Mesendoderm (in vitro differentiated cells): ENCODE data around the gene TEX29.

Experiments
- DNase-seq: peaks from one replicate; pipeline ENCODE4 v3.0.0; 2013
- H2AK5ac ChIP-seq: 2 replicates; pipeline ENCODE4 v1.6.1; 2013; ENCODE audit warnings: low read length, inconsistent platforms
- H2BK120ac ChIP-seq: 2 replicates; pipeline ENCODE4 v1.6.1; 2013; ENCODE audit warnings: low read depth, mild to moderate bottlenecking, low read length, moderate library complexity, mixed read lengths
- H2BK15ac ChIP-seq: replicated peaks from 2 replicates; pipeline ENCODE4 v1.6.1; 2013; ENCODE audit warnings: low read depth, mild to moderate bottlenecking, moderate library complexity
- H2BK5ac ChIP-seq: 2 replicates; pipeline ENCODE4 v1.6.1; 2013; ENCODE audit warnings: low read length, inconsistent platforms
- H3K18ac ChIP-seq: 2 replicates; pipeline ENCODE4 v1.6.1; 2013; ENCODE audit warnings: mild to moderate bottlenecking, low read length, mixed read lengths
- H3K23ac ChIP-seq: one replicate; pipeline ENCODE4 v1.6.1; 2013; ENCODE audit warnings: low read length
- H3K27ac ChIP-seq: 2 replicates; pipeline ENCODE4 v1.5.1; 2013; ENCODE audit warnings: low read depth, mild to moderate bottlenecking, inconsistent platforms, low read length, moderate library complexity
- H3K27me3 ChIP-seq: 2 replicates; pipeline ENCODE4 v1.6.1; 2013; ENCODE audit warnings: low read length, control low read depth, mild to moderate bottlenecking, inconsistent platforms; ENCODE audit not compliant: insufficient read depth, poor library complexity
- H3K36me3 ChIP-seq: 2 replicates; pipeline ENCODE4 v1.6.1; 2013; ENCODE audit warnings: low read length, inconsistent platforms; ENCODE audit not compliant: control insufficient read depth, insufficient read depth
- H3K4ac ChIP-seq: one replicate; pipeline ENCODE4 v1.6.1; 2013; ENCODE audit warnings: low read depth, mild to moderate bottlenecking, low read length, moderate library complexity
- H3K4me1 ChIP-seq: 2 replicates; pipeline ENCODE4 v1.6.1; 2013; ENCODE audit warnings: low read depth, low read length, inconsistent platforms; ENCODE audit not compliant: control insufficient read depth
- H3K4me2 ChIP-seq: 2 replicates; pipeline ENCODE4 v1.6.1; 2013; ENCODE audit warnings: low read length
- H3K4me3 ChIP-seq: 2 replicates; pipeline ENCODE4 v1.5.1; 2013; ENCODE audit warnings: mild to moderate bottlenecking, low read length
- H3K56ac ChIP-seq: one replicate; pipeline ENCODE4 v1.6.1; 2013; ENCODE audit warnings: low read length
- H3K79me1 ChIP-seq: 2 replicates; pipeline ENCODE4 v1.6.1; 2013; ENCODE audit warnings: low read length, inconsistent platforms
- H3K79me2 ChIP-seq: 2 replicates; pipeline ENCODE4 v1.6.1; 2013; ENCODE audit warnings: mild to moderate bottlenecking, low read length; ENCODE audit not compliant: control insufficient read depth, insufficient read depth
- H3K9ac ChIP-seq: 2 replicates; pipeline ENCODE4 v1.6.1; 2013; ENCODE audit warnings: low read length, inconsistent platforms
- H4K5ac ChIP-seq: one replicate; pipeline ENCODE4 v1.6.1; 2013; ENCODE audit warnings: low read length
- H4K8ac ChIP-seq: one replicate; pipeline ENCODE4 v1.6.1; 2013; ENCODE audit warnings: low read depth, mild to moderate bottlenecking, control low read depth, low read length, moderate library complexity
- WGBS: extraction: QIAGEN DNeasy Blood & Tissue Kit; methylation state at CpG from one replicate; pipeline ENCODE4 v1.1.7; 2013; ENCODE audit warnings: low lambda C conversion rate, missing lambda C conversion rate; ENCODE audit not compliant: insufficient coverage; ENCODE audit errors: extremely low coverage; 5-methylcytosine and 5-hydroxymethylcytosine counted together

Gene TEX29

GRCh38 chr13:111319521-111319920, 921 bp upstream of the TEX29 start:
- H3K36me3 ChIP-seq: no peaks in the 10 kb centered on the region
- H3K4me2 ChIP-seq: no peak overlapping the region
- no peak overlapping the region for H3K9ac ChIP-seq
- no peaks in the 10 kb centered on the region for H3K79me1 ChIP-seq
- no peaks in the 10 kb centered on the region for H3K27me3 ChIP-seq
- no peak overlapping the region for H4K8ac ChIP-seq
- no peak overlapping the region for H3K4ac ChIP-seq
- no peak overlapping the region for H3K23ac ChIP-seq
- H3K18ac ChIP-seq: no peak overlapping the region
- no peak overlapping the region for H4K5ac ChIP-seq
- no peak overlapping the region for H2AK5ac ChIP-seq
- H2BK15ac ChIP-seq: no peak overlapping the region
- H3K27ac ChIP-seq: no peak overlapping the region
- H2BK5ac ChIP-seq: no peak overlapping the region
- no peak for DNase-seq
- no peak overlapping the region for H2BK120ac ChIP-seq
- WGBS: no CpG with 5 or more reads among the region's 12 CpGs
- no peaks in the 10 kb centered on the region for H3K79me2 ChIP-seq
- H3K56ac ChIP-seq: no peak overlapping the region
- no peaks in the 10 kb centered on the region for H3K4me1 ChIP-seq
- H3K4me3 ChIP-seq: no peak overlapping the region

GRCh38 chr13:111322001-111322915, 1.8 kb downstream of the TEX29 start:
- WGBS: no CpG with 5 or more reads among the region's 19 CpGs

GRCh38 chr13:111322916-111323331, 2.5 kb downstream of the TEX29 start:
- Histone ChIP-seq H3K4ac (no peak overlapping the region), H4K5ac (no peak overlapping the region), H3K27ac (no peak overlapping the region), H4K8ac (no peak overlapping the region), H3K27me3 (no peaks in the 10 kb centered on the region), H3K4me1 (no peaks in the 10 kb centered on the region), H3K79me2 (no peaks in the 10 kb centered on the region), H3K36me3 (no peaks in the 10 kb centered on the region), H3K9ac (no peak overlapping the region), H3K56ac (no peak overlapping the region), H3K4me3 (no peak overlapping the region), H2BK120ac (no peak overlapping the region), H2AK5ac (no peak overlapping the region), H3K23ac (no peak overlapping the region), H3K79me1 (no peaks in the 10 kb centered on the region), H2BK15ac (no peak overlapping the region), H3K4me2 (no peak overlapping the region), H3K18ac (no peak overlapping the region), H2BK5ac (no peak overlapping the region)
- DNase-seq: no peak
- no CpG with 5 or more reads among the region's 7 CpGs for WGBS

More at GRCh38 chr13:111322001-111322915, 1.8 kb downstream of the TEX29 start:
- H3K18ac ChIP-seq: no peak overlapping the region
- H4K8ac ChIP-seq: no peak overlapping the region
- no peak overlapping the region for H3K56ac ChIP-seq
- no peak overlapping the region for H3K27ac ChIP-seq
- no peaks in the 10 kb centered on the region for H3K27me3 ChIP-seq
- no peak overlapping the region for H3K4me2 ChIP-seq
- H3K4me1 ChIP-seq: no peaks in the 10 kb centered on the region
- H4K5ac ChIP-seq: no peak overlapping the region
- H2BK15ac ChIP-seq: no peak overlapping the region
- DNase-seq: no peak
- H3K4me3 ChIP-seq: no peak overlapping the region
- H3K79me1 ChIP-seq: no peaks in the 10 kb centered on the region
- H3K36me3 ChIP-seq: no peaks in the 10 kb centered on the region
- no peak overlapping the region for H2AK5ac ChIP-seq
- no peak overlapping the region for H3K23ac ChIP-seq
- no peak overlapping the region for H2BK120ac ChIP-seq
- H3K79me2 ChIP-seq: no peaks in the 10 kb centered on the region
- H2BK5ac ChIP-seq: no peak overlapping the region
- H3K9ac ChIP-seq: no peak overlapping the region
- no peak overlapping the region for H3K4ac ChIP-seq

- H2AK5ac ChIP-seq: no peak overlapping the region
- no peak overlapping the region for H3K9ac ChIP-seq
- no peak overlapping the region for H3K4ac ChIP-seq
- no peaks in the 10 kb centered on the region for H3K27me3 ChIP-seq
- no peak for DNase-seq
- H3K23ac ChIP-seq: no peak overlapping the region
- no peak overlapping the region for H3K18ac ChIP-seq
- H3K36me3 ChIP-seq: no peaks in the 10 kb centered on the region
- H3K4me3 ChIP-seq: no peak overlapping the region
- H2BK5ac ChIP-seq: no peak overlapping the region
- H2BK120ac ChIP-seq: no peak overlapping the region
- H3K4me2 ChIP-seq: no peak overlapping the region
- no peak overlapping the region for H3K56ac ChIP-seq
- H4K8ac ChIP-seq: no peak overlapping the region
- no peak overlapping the region for H2BK15ac ChIP-seq
- H3K79me1 ChIP-seq: no peaks in the 10 kb centered on the region
- H4K5ac ChIP-seq: no peak overlapping the region
- no CpG with 5 or more reads among the region's 14 CpGs for WGBS
- H3K27ac ChIP-seq: no peak overlapping the region
- no peaks in the 10 kb centered on the region for H3K4me1 ChIP-seq
- no peaks in the 10 kb centered on the region for H3K79me2 ChIP-seq
These were observed 3.1 kb downstream of the TEX29 start for GRCh38 chr13:111323549-111323948.

GRCh38 chr13:111323950-111324651, 3.7 kb downstream of the TEX29 start:
- Histone ChIP-seq H3K23ac (peak overlapping the region; percentile 66), H2BK15ac (no peak overlapping the region), H3K36me3 (no peaks in the 10 kb centered on the region), H2BK120ac (no peak overlapping the region), H3K79me2 (no peaks in the 10 kb centered on the region), H3K79me1 (no peaks in the 10 kb centered on the region), H2AK5ac (no peak overlapping the region), H3K27me3 (no peaks in the 10 kb centered on the region), H3K4ac (no peak overlapping the region), H3K27ac (no peak overlapping the region), H3K4me1 (no peaks in the 10 kb centered on the region), H3K18ac (no peak overlapping the region), H3K56ac (no peak overlapping the region), H4K8ac (no peak overlapping the region), H3K9ac (no peak overlapping the region), H3K4me2 (no peak overlapping the region), H4K5ac (no peak overlapping the region), H2BK5ac (no peak overlapping the region), H3K4me3 (no peak overlapping the region)
- no peak for DNase-seq
- WGBS: no CpG with 5 or more reads among the region's 17 CpGs
